GM12878 (cell line): ENCODE data around the gene ATP8A1. TPM values are rescaled to one million over a fixed set of nuclear protein-coding genes. Genes with fewer than 3 reads are reported as not detected.

Source experiments
- ATAC-seq: fragments of 200-7000 bp; cut with Tn5 transposase; 3 replicates; pipeline ENCODE4 v1.9.1; 2020; ENCODE audit warnings: mild to moderate bottlenecking, moderate library complexity
- BruUV-seq: library from RNA; stranded (reverse); fragments of 400-500 nt; replicated peaks from 2 replicates; lab custom pipeline; 2021; lab: Mats Ljungman, UMichigan
- CTCF ChIA-PET: fragments of 300-600 bp; sonication (Branson Sonifier 250); formaldehyde crosslinking; extraction: SDS; loops from one replicate; lab custom pipeline; 2021; ENCODE audit warnings: inconsistent platforms; lab: Yijun Ruan, JAX
- POLR2A ChIA-PET: fragments of 350-600 bp; formaldehyde crosslinking; extraction: SDS; loops from one replicate; lab custom pipeline; 2021; ENCODE audit warnings: inconsistent platforms; lab: Charles Lee
- RAD21 ChIA-PET: fragments of 300-600 bp; sonication (Branson Sonifier 250); formaldehyde crosslinking; loops from one replicate; lab custom pipeline; 2023; ENCODE audit warnings: antibody characterized with exemption; ENCODE audit not compliant: unreplicated experiment; lab: Charles Lee
- SMC1A ChIA-PET: fragments of 300-600 bp; sonication (Branson Sonifier 250); formaldehyde crosslinking; loops from one replicate; lab custom pipeline; 2023; ENCODE audit not compliant: unreplicated experiment, uncharacterized antibody; lab: Charles Lee
- DNase-seq: peaks from one replicate; pipeline ENCODE4 v3.0.0-alpha.2; 2011; ENCODE audit warnings: low read depth, low spot score
- FAIRE-seq: peaks from 3 replicates; lab custom pipeline; 2011; peaks lifted over from hg19 to GRCh38; lab: Jason Lieb, UNC
- H2AFZ ChIP-seq: 2 replicates; pipeline ENCODE4 v1.6.0; 2011; ENCODE audit warnings: low read depth, low read length, control low read depth; ENCODE audit not compliant: control insufficient read depth
- H3K27ac ChIP-seq: 2 replicates; pipeline ENCODE4 v1.5.1; 2011; ENCODE audit warnings: control low read depth; ENCODE audit not compliant: control insufficient read depth, insufficient read depth
- H3K27me3 ChIP-seq, 2 experiments: replicated peaks in 1 of 2; 2 replicates each; pipeline versions ENCODE4 v1.6.0 to v1.6.1; 2011; ENCODE audit warnings: low read length in 1 of 2; ENCODE audit not compliant: control insufficient read depth in 2 of 2, insufficient read depth in 2 of 2
- H3K36me3 ChIP-seq, 2 experiments: 2 replicates each; pipeline ENCODE4 v1.5.1; 2011; ENCODE audit warnings: low read length in 1 of 2; ENCODE audit not compliant: control insufficient read depth in 2 of 2, insufficient read depth in 2 of 2
- H3K4me1 ChIP-seq: 2 replicates; pipeline ENCODE4 v1.6.1; 2011; ENCODE audit warnings: mild to moderate bottlenecking, low read length, moderate library complexity, mixed read lengths; ENCODE audit not compliant: control insufficient read depth, insufficient read depth
- H3K4me2 ChIP-seq: 2 replicates; pipeline ENCODE4 v1.6.0; 2011; ENCODE audit warnings: control low read depth; ENCODE audit not compliant: control insufficient read depth, insufficient read depth
- H3K4me3 ChIP-seq: fragments of 200-600 bp; sonication (generic); 2 replicates; pipeline ENCODE4 v1.5.1; 2016
- H3K79me2 ChIP-seq: 2 replicates; pipeline ENCODE4 v1.6.0; 2011; ENCODE audit warnings: low read length; ENCODE audit not compliant: control insufficient read depth, insufficient read depth
- H3K9ac ChIP-seq: 2 replicates; pipeline ENCODE4 v1.8.0; 2011; ENCODE audit warnings: low read length, control low read depth, mixed read lengths; ENCODE audit not compliant: control insufficient read depth, insufficient read depth
- H3K9me3 ChIP-seq: replicated peaks from 3 replicates; pipeline ENCODE4 v1.5.1; 2011; ENCODE audit warnings: mild to moderate bottlenecking, low read length; ENCODE audit not compliant: control insufficient read depth, insufficient read depth
- H4K20me1 ChIP-seq: 2 replicates; pipeline ENCODE4 v1.6.0; 2011; ENCODE audit not compliant: control insufficient read depth, insufficient read depth
- CREB1 ChIP-seq: IDR thresholded peaks from 2 replicates; pipeline ENCODE4 v1.6.1; 2012; ENCODE audit warnings: low read depth, mild to moderate bottlenecking, inconsistent platforms
- CREM ChIP-seq: IDR thresholded peaks from 2 replicates; pipeline ENCODE4 v1.6.1; 2014; ENCODE audit warnings: antibody characterized with exemption, low read depth
- IKZF1 ChIP-seq: fragments of 450-650 bp; conservative IDR thresholded peaks from 2 replicates; pipeline ENCODE4 v1.6.1; 2017; ENCODE audit warnings: antibody characterized with exemption, mild to moderate bottlenecking
- RCOR1 ChIP-seq: conservative IDR thresholded peaks from 2 replicates; pipeline ENCODE4 v1.6.1; 2012; ENCODE audit warnings: low read depth, low read length, improper control_type of control experiment
- ZNF217 ChIP-seq: fragments of 450-650 bp; IDR thresholded peaks from 2 replicates; pipeline ENCODE4 v1.6.1; 2017; ENCODE audit warnings: antibody characterized with exemption, mild to moderate bottlenecking
- ZNF622 ChIP-seq: fragments of 450-650 bp; IDR thresholded peaks from 2 replicates; pipeline ENCODE4 v1.6.1; 2017; ENCODE audit warnings: mild to moderate bottlenecking, inconsistent platforms
- ZSCAN29 ChIP-seq: fragments of 450-650 bp; IDR thresholded peaks from 2 replicates; pipeline ENCODE4 v1.6.1; 2017; ENCODE audit warnings: mild to moderate bottlenecking, moderate library complexity
- WGBS: methylation state at CpG from one replicate; pipeline ENCODE4 v1.1.6; 2016; ENCODE audit warnings: low lambda C conversion rate; ENCODE audit not compliant: insufficient replicate concordance, insufficient coverage; ENCODE audit errors: missing lambda C conversion rate; 5-methylcytosine and 5-hydroxymethylcytosine counted together
- in situ Hi-C: fragments of 300-500 bp; cut with MboI; formaldehyde crosslinking; loops from 9 replicates; pipeline ENCODE4 v1.14.3; 2018; ENCODE audit warnings: mixed read lengths
- intact Hi-C: fragments of 100-400 bp; cut with micrococcal nuclease; formaldehyde crosslinking; loops from one replicate; pipeline ENCODE4 v1.14.2; 2022; ENCODE audit not compliant: unreplicated experiment
- polyA plus RNA-seq, 11 experiments: library from polyadenylated mRNA; depleted of rRNA in 4 of 11; unstranded in 6 of 11; stranded (reverse) in 5 of 11; fragments of >200 nt; fragmentation: Nextera tagmentation in 4 of 11; fragmentation: Illumina TruSeq in 1 of 11; extraction: Ambion mirVana in 4 of 11; extraction: Trizol in 1 of 11; gene quantifications; 1 replicate in 1 of 11; 2 replicates in 10 of 11; pipeline versions ENCODE4 v1.2.1 to v1.2.3, GENCODE V29; 2011 to 2016; ENCODE audit warnings: inconsistent platforms in 2 of 11, missing spikeins in 2 of 11, low read depth in 1 of 11
- total RNA-seq, 4 experiments: library from RNA; depleted of rRNA in 3 of 4; stranded (reverse); fragments of >200 nt in 3 of 4; fragmentation: Illumina TruSeq in 1 of 4; extraction: Trizol in 1 of 4; gene quantifications; 2 replicates each; pipeline versions ENCODE4 v1.2.1 to v1.2.3, GENCODE V29; 2013 to 2021

ATP8A1 gene
- total and polyA plus RNA-seq, 10 of the 15 experiments (the other 5 are each of a cell fraction or from before 2014, with no cell fraction given): 9.0 to 116 (median 37.3) TPM

- Histone ChIP-seq H3K4me1 (peaks cover 16% of the 10 kb centered on the region), H3K36me3 (no peaks in the 10 kb centered on the region), H2AFZ (peak within 1 kb of the TSS; percentile 54), H3K4me3 (peak within 1 kb of the TSS; percentile 83), H3K9ac (peak within 1 kb of the TSS; percentile 42), H3K4me2 (peak within 1 kb of the TSS; percentile 85)
- in situ Hi-C loops: no loop called here
- ChIA-PET SMC1A (interaction anchor here (1.2 to 2.4 kb wide), 4 partner anchors 11 to 123 kb away, joined by 3 to 7 read pairs (median 5); no protein-coding TSS in a partner anchor), POLR2A (no interaction called here)
- ATAC-seq (peak; percentile 52), DNase-seq (no peak)
- TF ChIP-seq ZNF622: no peak
- TF ChIP-seq ZNF217: no peak
- TF ChIP-seq IKZF1: no peak
- no peak for TF ChIP-seq ZSCAN29
- TF ChIP-seq CREM: peak; percentile 18; the same call in 1 of the 2 replicates
- no peak for TF ChIP-seq RCOR1
- TF ChIP-seq CREB1: peak; percentile 14; the same call in 1 of the 2 replicates
- TF ChIP-seq, all 136 proteins: peak for 2
- CTCF ChIA-PET: interaction anchor here (0.6 to 2.3 kb wide), 4 partner anchors 23 to 194 kb away, joined by 3 to 10 read pairs (median 3); no protein-coding TSS in a partner anchor
- RAD21 ChIA-PET: interaction anchor here (1.4 to 1.5 kb wide), 2 partner anchors 23 to 122 kb away, joined by 3 read pairs; no protein-coding TSS in a partner anchor
- BruUV-seq: no TSS peak
- no peak for FAIRE-seq
- intact Hi-C loops: loop anchor here (10.0 kb wide), 1 partner anchor 468 kb away; no protein-coding TSS in a partner anchor
- 12% methylated on average over 55 of the region's 61 CpGs for WGBS
- no peaks in the 10 kb centered on the region for H3K79me2 ChIP-seq
- no peaks in the 10 kb centered on the region for H4K20me1 ChIP-seq
- no peaks in the 10 kb centered on the region for H3K9me3 ChIP-seq
- peaks cover 2 to 10% of the 10 kb centered on the region in 2 experiments for H3K27me3 ChIP-seq
- H3K27ac ChIP-seq: no peak within 1 kb of the TSS
Measured at GRCh38 chr4:42396752-42397634, 259.9 kb downstream of the ATP8A1 start, which contains the start of gene SHISA3. SHISA3 (plus strand) TSS chr4:42397488; CDS start chr4:42398057, 569 bp downstream.
